Measurements from ENCODE around the gene SYK.

GRCh38 chr9:90860826-90861225, 59.2 kb downstream of the SYK start:
- TF ChIP-seq CTCF (IDR thresholded peaks at IDR 0.05) (no peak), EZH2 (IDR thresholded peaks at IDR 0.05) (no peak), EZH2phosphoT487 (IDR thresholded peaks at IDR 0.05) (no peak)
